Measurements from ENCODE around the gene RMND5B. TPM values are rescaled to one million over a fixed set of nuclear protein-coding genes. Genes with fewer than 3 reads are reported as not detected.
"Not testable (repeated sequence)": the region's sequence is repeated elsewhere in the genome, so short reads cannot be mapped to it uniquely, and the experiment has no call there.

The RMND5B gene, protein sequence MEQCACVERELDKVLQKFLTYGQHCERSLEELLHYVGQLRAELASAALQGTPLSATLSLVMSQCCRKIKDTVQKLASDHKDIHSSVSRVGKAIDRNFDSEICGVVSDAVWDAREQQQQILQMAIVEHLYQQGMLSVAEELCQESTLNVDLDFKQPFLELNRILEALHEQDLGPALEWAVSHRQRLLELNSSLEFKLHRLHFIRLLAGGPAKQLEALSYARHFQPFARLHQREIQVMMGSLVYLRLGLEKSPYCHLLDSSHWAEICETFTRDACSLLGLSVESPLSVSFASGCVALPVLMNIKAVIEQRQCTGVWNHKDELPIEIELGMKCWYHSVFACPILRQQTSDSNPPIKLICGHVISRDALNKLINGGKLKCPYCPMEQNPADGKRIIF
- total RNA-seq, result 32.6 to 34.5 TPM (median 34.0 TPM) in 3 replicates

GRCh38 chr5:178130576-178131445 is at the start of gene RMND5B:
Gene RMND5B (plus strand): TSS chr5:178131014. CDS start chr5:178138120, 7,106 bp downstream.
- Mint-ChIP-seq H3K27me3 (ENCODE audit: low read depth) (no peaks in the 10 kb centered on the region), H3K27ac (peak within 1 kb of the TSS; percentile 89), H3K4me1 (peaks cover 17% of the 10 kb centered on the region), H3K4me3 (peak within 1 kb of the TSS; percentile 90), H3K9me3 (no peaks in the 10 kb centered on the region), H3K36me3 (peaks cover 11% of the 10 kb centered on the region)
- peak; percentile 68 to 85 for DNase-seq (ENCODE audit: low spot score in 2 of 2, unreplicated experiment in 2 of 2)
- TF ChIP-seq, protein P1, sequence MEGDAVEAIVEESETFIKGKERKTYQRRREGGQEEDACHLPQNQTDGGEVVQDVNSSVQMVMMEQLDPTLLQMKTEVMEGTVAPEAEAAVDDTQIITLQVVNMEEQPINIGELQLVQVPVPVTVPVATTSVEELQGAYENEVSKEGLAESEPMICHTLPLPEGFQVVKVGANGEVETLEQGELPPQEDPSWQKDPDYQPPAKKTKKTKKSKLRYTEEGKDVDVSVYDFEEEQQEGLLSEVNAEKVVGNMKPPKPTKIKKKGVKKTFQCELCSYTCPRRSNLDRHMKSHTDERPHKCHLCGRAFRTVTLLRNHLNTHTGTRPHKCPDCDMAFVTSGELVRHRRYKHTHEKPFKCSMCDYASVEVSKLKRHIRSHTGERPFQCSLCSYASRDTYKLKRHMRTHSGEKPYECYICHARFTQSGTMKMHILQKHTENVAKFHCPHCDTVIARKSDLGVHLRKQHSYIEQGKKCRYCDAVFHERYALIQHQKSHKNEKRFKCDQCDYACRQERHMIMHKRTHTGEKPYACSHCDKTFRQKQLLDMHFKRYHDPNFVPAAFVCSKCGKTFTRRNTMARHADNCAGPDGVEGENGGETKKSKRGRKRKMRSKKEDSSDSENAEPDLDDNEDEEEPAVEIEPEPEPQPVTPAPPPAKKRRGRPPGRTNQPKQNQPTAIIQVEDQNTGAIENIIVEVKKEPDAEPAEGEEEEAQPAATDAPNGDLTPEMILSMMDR (IDR thresholded peaks at IDR 0.05; ENCODE audit: unreplicated experiment), result no peak

GRCh38 chr5:178081571-178082243 is 49.1 kb upstream of the RMND5B start:
- DNase-seq (ENCODE audit: low spot score in 2 of 2, unreplicated experiment in 2 of 2), result no peak
- Mint-ChIP-seq H3K4me1 (peaks cover 14% of the 10 kb centered on the region), H3K27me3 (ENCODE audit: low read depth) (no peaks in the 10 kb centered on the region), H3K9me3 (no peaks in the 10 kb centered on the region), H3K36me3 (no peaks in the 10 kb centered on the region), H3K27ac (peak overlapping the region; percentile 30), H3K4me3 (no peak overlapping the region)
- TF ChIP-seq, protein P1 (IDR thresholded peaks at IDR 0.05; ENCODE audit: unreplicated experiment), result no peak

- no peak overlapping the region for H3K4me3 Mint-ChIP-seq
- no peaks in the 10 kb centered on the region for H3K36me3 Mint-ChIP-seq
- no peaks in the 10 kb centered on the region for H3K27me3 Mint-ChIP-seq (ENCODE audit: low read depth)
- DNase-seq (ENCODE audit: low spot score in 2 of 2, unreplicated experiment in 2 of 2), result no peak
- TF ChIP-seq, protein P1 (IDR thresholded peaks at IDR 0.05; ENCODE audit: unreplicated experiment), result no peak
- no peak overlapping the region for H3K27ac Mint-ChIP-seq
- no peaks in the 10 kb centered on the region for H3K9me3 Mint-ChIP-seq
- peaks cover 14% of the 10 kb centered on the region for H3K4me1 Mint-ChIP-seq
Measured at GRCh38 chr5:178083922-178084321, 46.9 kb upstream of the RMND5B start.

GRCh38 chr5:178085316-178085715 is 45.5 kb upstream of the RMND5B start:
- Mint-ChIP-seq H3K9me3 (no peaks in the 10 kb centered on the region), H3K4me1 (peaks cover 14% of the 10 kb centered on the region), H3K27ac (no peak overlapping the region), H3K36me3 (no peaks in the 10 kb centered on the region), H3K27me3 (ENCODE audit: low read depth) (no peaks in the 10 kb centered on the region), H3K4me3 (no peak overlapping the region)
- DNase-seq (ENCODE audit: low spot score in 2 of 2, unreplicated experiment in 2 of 2), result no peak
- TF ChIP-seq, protein P1 (IDR thresholded peaks at IDR 0.05; ENCODE audit: unreplicated experiment), result no peak

DNA sequence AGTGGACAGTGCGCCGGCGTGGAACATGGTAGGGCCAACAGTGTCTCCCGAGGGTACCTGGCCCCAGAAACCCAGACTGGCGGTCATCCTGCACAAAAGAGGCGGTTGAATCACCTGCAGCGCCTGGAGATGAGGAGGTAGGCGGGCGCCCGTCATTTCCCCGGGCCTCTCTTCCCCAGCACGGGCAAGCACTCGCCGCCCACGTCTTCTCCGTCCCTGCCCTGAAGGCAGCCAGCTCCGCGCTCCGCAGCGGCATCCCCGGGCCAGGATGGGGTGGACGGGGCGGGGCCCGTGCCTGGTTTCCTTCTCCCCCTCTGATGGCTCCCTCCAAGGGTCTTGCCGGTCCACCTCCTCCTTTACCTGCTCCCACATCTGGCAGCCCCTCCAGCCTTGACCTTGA is 44.5 kb upstream of the RMND5B start:
- TF ChIP-seq, protein P1 (IDR thresholded peaks at IDR 0.05; ENCODE audit: unreplicated experiment), result no peak

GRCh38 chr5:178087199-178087598 is 43.6 kb upstream of the RMND5B start:
- not testable (repeated sequence) for H3K27ac Mint-ChIP-seq; H3K9me3 Mint-ChIP-seq; H3K27me3 Mint-ChIP-seq (ENCODE audit: low read depth); H3K4me3 Mint-ChIP-seq; DNase-seq (ENCODE audit: low spot score in 2 of 2, unreplicated experiment in 2 of 2); H3K36me3 Mint-ChIP-seq; H3K4me1 Mint-ChIP-seq

More for the DNA sequence above, 44.5 kb upstream of the RMND5B start:
- Mint-ChIP-seq H3K27me3 (ENCODE audit: low read depth) (no peaks in the 10 kb centered on the region), H3K9me3 (peaks cover 2% of the 10 kb centered on the region), H3K36me3 (no peaks in the 10 kb centered on the region), H3K4me1 (peaks cover 14% of the 10 kb centered on the region), H3K27ac (no peak overlapping the region), H3K4me3 (no peak overlapping the region)
- DNase-seq (ENCODE audit: low spot score in 2 of 2, unreplicated experiment in 2 of 2), result no peak
